Aorta (tissue), 5 donors: ENCODE results near the gene DENND6A. TPM values are rescaled to one million over a fixed set of nuclear protein-coding genes. Genes with fewer than 3 reads are reported as not detected.

Experiments
- ATAC-seq: fragments of 200-7000 bp; cut with Tn5 transposase; one replicate; pipeline ENCODE4 v1.9.1; 2022; ENCODE audit warnings: moderate library complexity; ENCODE audit not compliant: low FRiP score
- DNase-seq, 2 donors: peaks; one replicate each; pipeline ENCODE4 v3.0.0-alpha.2; 2020
- H3K27ac ChIP-seq, 2 donors: one replicate each; pipeline ENCODE4 v1.5.1; 2013; ENCODE audit warnings: low read length in 2 of 2, mild to moderate bottlenecking in 2 of 2, moderate library complexity in 2 of 2, control low read depth in 1 of 2, inconsistent platforms in 1 of 2, low read depth in 1 of 2
- H3K27me3 ChIP-seq, 2 donors: one replicate each; pipeline ENCODE4 v1.6.1; 2013; ENCODE audit warnings: control low read depth in 1 of 2, low read length in 1 of 2, mild to moderate bottlenecking in 1 of 2, moderate library complexity in 1 of 2; ENCODE audit not compliant: insufficient read depth in 2 of 2, control insufficient read depth in 1 of 2
- H3K36me3 ChIP-seq, 2 donors: one replicate each; pipeline ENCODE4 v1.6.1; 2013; ENCODE audit warnings: control low read depth in 1 of 2, low read length in 1 of 2, mild to moderate bottlenecking in 1 of 2; ENCODE audit not compliant: insufficient read depth in 2 of 2, control insufficient read depth in 1 of 2
- H3K4me1 ChIP-seq, 2 donors: one replicate each; pipeline ENCODE4 v1.6.1; 2013; ENCODE audit warnings: low read length in 2 of 2, control low read depth in 1 of 2, mild to moderate bottlenecking in 1 of 2, moderate library complexity in 1 of 2; ENCODE audit not compliant: insufficient read depth in 2 of 2, control insufficient read depth in 1 of 2
- H3K4me3 ChIP-seq, 2 donors: one replicate each; pipeline ENCODE4 v1.5.1; 2013; ENCODE audit warnings: low read length in 2 of 2, control low read depth in 1 of 2, mild to moderate bottlenecking in 1 of 2
- H3K9me3 ChIP-seq: one replicate; pipeline ENCODE4 v1.6.1; 2013; ENCODE audit warnings: mild to moderate bottlenecking, low read length; ENCODE audit not compliant: control insufficient read depth
- WGBS, 2 donors: extraction: QIAGEN DNeasy Blood & Tissue Kit; methylation state at CpG; one replicate each; pipeline ENCODE4 v1.1.7; 2013; 5-methylcytosine and 5-hydroxymethylcytosine counted together
- intact Hi-C, 2 donors: fragments of 100-400 bp; cut with DNase I; formaldehyde crosslinking; loops; one replicate each; pipeline versions ENCODE4 v1.14.2 to v1.15.0; 2022
- polyA plus RNA-seq, 2 donors: library from polyadenylated mRNA; stranded (reverse); fragments of 200-250 nt; gene quantifications; one replicate each; pipeline ENCODE4 v1.2.3, GENCODE V29; 2013
- total RNA-seq, 2 donors: library from RNA; stranded (reverse); fragmentation: NEBNext Ultra II Directional; extraction: Animal tissue kit (Norgen Biotek cat#: 25700); gene quantifications; one replicate each; pipeline ENCODE4 v1.2.1, GENCODE V29; 2021
- donor health status: healthy with polysubstance abuse.
- donor health status: Bipolar disorder and iron deficiency.
- donor health status: DM: no; HTN: no; CAD: no.
- donor health status: DM: no; HTN: no; CAD: no.
- donor health status: DM: yes; HTN: yes; CAD: no.

Gene DENND6A
- total and polyA plus RNA-seq, 4 donors, result 9.1 to 41.0 (median 28.0) TPM

- Histone ChIP-seq H3K36me3 (no peaks in the 10 kb centered on the region), H3K27ac (no peak overlapping the region), H3K4me1 (no peaks in the 10 kb centered on the region), H3K4me3 (no peak overlapping the region), H3K9me3 (no peaks in the 10 kb centered on the region), H3K27me3 (no peaks in the 10 kb centered on the region)
- ATAC-seq (no peak), DNase-seq (no peak)
- intact Hi-C loops, result no loop called here
- 91 to 92% methylated on average over 11 of the region's 11 CpGs for WGBS, 2 donors
These were observed 36.6 kb upstream of the DENND6A start for GRCh38 chr3:57729334-57730045.

DNA sequence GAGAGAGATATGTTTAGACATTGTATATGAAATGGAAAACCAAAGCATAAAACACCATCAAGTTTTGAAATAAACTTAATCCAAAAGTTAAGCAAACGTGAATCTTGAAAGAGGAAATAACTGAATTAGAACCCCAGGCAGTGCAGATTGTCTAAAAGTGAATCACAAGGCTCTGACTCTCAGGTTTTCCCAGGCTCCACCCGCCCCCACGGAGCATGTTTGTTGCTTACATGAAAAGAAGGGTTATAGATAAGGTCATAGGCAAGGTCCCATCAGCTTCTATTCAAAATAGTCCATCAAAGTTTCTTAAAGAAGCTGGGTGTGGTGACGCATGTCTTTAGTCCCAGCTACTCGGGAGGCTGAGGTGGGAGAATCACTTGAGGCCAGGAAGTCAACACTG, 34.2 kb upstream of the DENND6A start:
- intact Hi-C loops, result no loop called here
- Histone ChIP-seq H3K27me3 (no peaks in the 10 kb centered on the region), H3K4me1 (no peaks in the 10 kb centered on the region), H3K9me3 (no peaks in the 10 kb centered on the region), H3K36me3 (no peaks in the 10 kb centered on the region), H3K27ac (no peak overlapping the region), H3K4me3 (no peak overlapping the region)
- DNase-seq, result no peak
- WGBS, 2 donors, result 86 to 89% methylated on average over 5 of the region's 5 CpGs
- no peak for ATAC-seq

- H3K4me3 ChIP-seq, result no peak overlapping the region
- no peaks in the 10 kb centered on the region for H3K4me1 ChIP-seq
- H3K36me3 ChIP-seq, result no peaks in the 10 kb centered on the region
- intact Hi-C loops, result no loop called here
- H3K9me3 ChIP-seq, result no peaks in the 10 kb centered on the region
- no peaks in the 10 kb centered on the region for H3K27me3 ChIP-seq
- H3K27ac ChIP-seq, result no peak overlapping the region
- no peak for DNase-seq
- no peak for ATAC-seq
These were observed 33.5 kb upstream of the DENND6A start for GRCh38 chr3:57726397-57726796.

DNA sequence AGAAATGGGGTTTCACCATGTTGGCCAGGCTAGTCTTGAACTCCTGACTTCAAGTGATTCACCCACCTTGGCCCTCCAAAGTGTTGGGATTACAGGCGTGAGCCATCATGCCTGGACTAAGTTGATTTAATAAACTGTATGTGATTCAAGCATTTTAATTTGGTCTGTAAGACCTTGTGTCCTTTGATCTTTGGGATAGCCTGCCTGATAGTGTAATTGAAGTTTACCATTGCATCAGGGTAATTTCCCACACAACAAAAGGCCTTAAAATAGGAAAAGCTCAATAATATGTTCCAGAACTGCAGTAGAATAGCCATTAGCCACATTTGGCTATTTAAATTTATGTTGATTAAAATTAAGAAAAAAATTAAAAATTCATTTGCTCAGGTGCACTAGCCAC, 25.2 kb upstream of the DENND6A start:
- no peak for ATAC-seq
- 91 to 93% methylated on average over 1 of the region's 1 CpG for WGBS, 2 donors
- no peak for DNase-seq
- H3K27ac ChIP-seq, result no peak overlapping the region
- no peaks in the 10 kb centered on the region for H3K9me3 ChIP-seq
- intact Hi-C loops, result no loop called here
- H3K27me3 ChIP-seq, result no peaks in the 10 kb centered on the region
- no peaks in the 10 kb centered on the region for H3K36me3 ChIP-seq
- H3K4me3 ChIP-seq, result no peak overlapping the region
- H3K4me1 ChIP-seq, result no peaks in the 10 kb centered on the region

DNA sequence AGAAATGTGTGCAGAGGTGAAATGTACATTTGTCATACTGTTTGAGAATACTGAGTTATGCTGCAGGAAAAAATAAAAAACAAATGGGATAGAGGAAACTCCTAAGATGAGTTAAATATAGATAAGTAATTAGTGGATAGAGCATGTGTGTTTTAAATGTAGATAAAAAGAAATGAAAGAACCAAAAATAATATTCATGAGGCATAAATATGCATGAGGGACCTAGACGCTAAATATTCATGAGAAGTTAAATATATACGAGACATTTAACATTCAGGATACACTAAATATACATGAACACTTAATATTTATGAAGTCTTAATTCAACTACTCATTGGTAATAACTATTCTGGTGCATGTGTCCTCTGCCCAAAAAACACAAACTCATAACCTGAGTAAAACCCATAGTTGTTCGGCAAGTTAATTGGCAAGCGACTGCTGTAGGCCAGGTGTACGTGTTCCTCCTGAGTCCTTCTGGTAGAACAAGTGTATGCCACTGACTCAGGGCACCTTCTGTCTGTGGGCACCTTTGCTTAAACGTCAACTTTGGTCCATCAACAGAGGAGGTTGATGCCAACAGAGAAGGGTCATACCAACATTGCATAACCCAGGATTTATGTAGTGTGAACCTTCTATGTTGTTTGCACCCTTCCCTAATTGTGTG, 24.5 kb upstream of the DENND6A start:
- intact Hi-C loops, result no loop called here
- Histone ChIP-seq H3K27me3 (no peaks in the 10 kb centered on the region), H3K4me1 (no peaks in the 10 kb centered on the region), H3K27ac (no peak overlapping the region), H3K36me3 (no peaks in the 10 kb centered on the region), H3K4me3 (no peak overlapping the region), H3K9me3 (no peaks in the 10 kb centered on the region)
- DNase-seq, result no peak
- ATAC-seq, result no peak
- 92 to 94% methylated on average over 6 of the region's 6 CpGs for WGBS, 2 donors

DNA sequence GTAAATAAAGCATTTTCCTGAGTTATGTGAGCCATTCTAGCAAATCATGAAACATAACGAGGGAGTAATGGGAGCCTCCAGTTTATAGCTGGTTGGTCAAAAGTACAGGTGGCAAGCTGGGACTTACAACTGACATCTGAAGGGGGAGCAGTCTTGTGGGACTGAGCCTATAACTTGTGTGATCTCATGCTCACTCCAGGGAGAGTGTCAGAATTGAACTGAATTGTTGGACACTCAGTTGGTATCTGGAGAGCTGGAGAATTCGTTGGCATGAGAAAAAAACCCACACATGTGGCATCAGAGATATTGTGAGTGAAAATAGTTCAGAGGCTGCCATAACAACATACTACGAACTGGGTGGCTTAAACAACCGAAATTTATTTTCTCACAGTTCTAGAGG, 22.8 kb upstream of the DENND6A start:
- intact Hi-C loops, result no loop called here
- WGBS, 2 donors, result 62 to 69% methylated on average over 4 of the region's 4 CpGs

DNA sequence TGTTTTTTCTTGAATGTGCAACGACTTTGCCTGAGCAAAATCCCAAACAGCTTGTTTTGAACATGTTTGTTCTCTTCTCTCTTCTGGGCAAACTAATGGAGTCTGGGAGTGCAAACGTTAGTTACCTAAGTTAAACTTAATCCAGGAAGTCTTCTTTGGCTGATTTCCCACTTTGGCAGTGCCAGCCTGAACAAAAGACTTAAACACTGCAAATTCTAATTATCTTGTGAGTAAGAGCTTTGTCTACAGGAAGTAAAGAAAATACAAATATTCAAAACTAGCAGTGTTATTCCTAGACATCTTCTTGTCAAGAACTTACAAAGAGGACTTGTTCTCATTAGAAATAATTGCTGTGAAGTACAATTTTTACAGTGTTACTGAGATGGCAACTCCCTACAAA, 16.7 kb upstream of the DENND6A start:
- no peak overlapping the region for H3K27ac ChIP-seq
- no peak for DNase-seq
- H3K36me3 ChIP-seq, result no peaks in the 10 kb centered on the region
- no peaks in the 10 kb centered on the region for H3K27me3 ChIP-seq
- H3K4me1 ChIP-seq, result no peaks in the 10 kb centered on the region
- intact Hi-C loops, result no loop called here
- H3K9me3 ChIP-seq, result no peaks in the 10 kb centered on the region
- 3 to 4% methylated on average over 2 of the region's 2 CpGs for WGBS, 2 donors
- ATAC-seq, result no peak
- H3K4me3 ChIP-seq, result no peak overlapping the region

More for the DNA sequence above, 22.8 kb upstream of the DENND6A start:
- Histone ChIP-seq H3K36me3 (no peaks in the 10 kb centered on the region), H3K4me3 (no peak overlapping the region), H3K27ac (no peak overlapping the region), H3K27me3 (no peaks in the 10 kb centered on the region), H3K4me1 (no peaks in the 10 kb centered on the region), H3K9me3 (no peaks in the 10 kb centered on the region)
- ATAC-seq, result no peak
- no peak for DNase-seq

DNA sequence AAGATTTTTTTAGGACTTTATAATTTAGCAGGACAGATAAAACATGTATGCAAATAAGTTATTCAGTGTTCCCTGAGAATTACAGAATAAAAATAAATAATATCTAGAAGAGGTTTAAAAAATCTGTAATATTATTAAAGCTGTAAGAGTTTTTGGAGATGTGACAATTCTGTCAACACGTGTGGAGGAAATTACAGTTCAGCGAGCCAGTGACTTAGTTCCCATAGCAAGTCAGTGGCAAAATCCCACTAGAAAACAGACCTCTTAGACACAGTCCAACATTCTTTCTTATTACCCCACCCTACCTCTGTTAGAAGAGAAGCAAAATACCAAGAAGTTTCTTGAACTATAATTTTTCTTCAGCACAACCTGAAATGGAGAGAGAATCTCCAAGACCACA, 16.2 kb upstream of the DENND6A start:
- no peaks in the 10 kb centered on the region for H3K27me3 ChIP-seq
- DNase-seq, result no peak
- no peak for ATAC-seq
- H3K4me3 ChIP-seq, result no peak overlapping the region
- H3K36me3 ChIP-seq, result no peaks in the 10 kb centered on the region
- no peaks in the 10 kb centered on the region for H3K9me3 ChIP-seq
- 2 to 4% methylated on average over 2 of the region's 2 CpGs for WGBS, 2 donors
- no peak overlapping the region for H3K27ac ChIP-seq
- intact Hi-C loops, result no loop called here
- H3K4me1 ChIP-seq, result no peaks in the 10 kb centered on the region

DNA sequence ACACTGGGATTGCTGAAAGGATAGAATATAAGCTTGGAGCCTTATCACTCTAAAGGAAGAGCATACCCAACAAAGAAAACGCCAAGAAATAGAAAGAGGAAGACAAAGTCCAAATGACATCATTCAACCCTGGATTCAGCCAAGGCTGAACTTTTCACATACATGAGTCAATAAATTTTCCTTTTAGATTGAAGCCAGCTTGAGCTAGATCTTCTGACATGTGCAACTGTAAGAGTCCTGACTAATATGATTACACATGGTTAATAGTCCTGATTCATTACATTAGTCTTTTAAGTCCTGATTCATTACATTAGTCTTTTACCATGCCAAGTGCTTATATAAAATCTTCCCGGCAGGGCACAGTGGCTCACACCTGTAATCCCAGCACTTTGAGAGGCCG, 13.6 kb upstream of the DENND6A start:
- no peak for ATAC-seq

More for the DNA sequence above, 13.6 kb upstream of the DENND6A start:
- Histone ChIP-seq H3K9me3 (no peaks in the 10 kb centered on the region), H3K27ac (no peak overlapping the region), H3K4me3 (no peak overlapping the region), H3K4me1 (no peaks in the 10 kb centered on the region), H3K27me3 (no peaks in the 10 kb centered on the region), H3K36me3 (no peaks in the 10 kb centered on the region)
- 85 to 87% methylated on average over 3 of the region's 3 CpGs for WGBS, 2 donors
- no peak for DNase-seq
- intact Hi-C loops, result no loop called here
